NCI-H2227 treated with DMSO at 0.1 percent for 48 hours (cell line): ENCODE results near the gene EYA4.
"Not testable (repeated sequence)": the region's sequence is repeated elsewhere in the genome, so short reads cannot be mapped to it uniquely, and the experiment has no call there.

Experiments used
- DNase-seq: peaks from one replicate; lab custom pipeline; 2025; lab: John Stamatoyannopoulos, UW

EYA4 gene

GRCh38 chr6:133352046-133352445 lies 110.9 kb downstream of the EYA4 start:
- no peak for DNase-seq

GRCh38 chr6:133353061-133353460 lies 111.9 kb downstream of the EYA4 start:
- DNase-seq = no peak

- DNase-seq = no peak
Measured at GRCh38 chr6:133355922-133356321, 114.8 kb downstream of the EYA4 start.

- DNase-seq = no peak
Measured at GRCh38 chr6:133358574-133359150, 117.5 kb downstream of the EYA4 start.

- DNase-seq = no peak
Measured at GRCh38 chr6:133359256-133359655, 118.1 kb downstream of the EYA4 start.

GRCh38 chr6:133359760-133360159 lies 118.6 kb downstream of the EYA4 start:
- DNase-seq = no peak

- DNase-seq = no peak
Measured at GRCh38 chr6:133360194-133360593, 119.0 kb downstream of the EYA4 start.

- no peak for DNase-seq
Measured at GRCh38 chr6:133362813-133363212, 121.7 kb downstream of the EYA4 start.

- no peak for DNase-seq
Measured at GRCh38 chr6:133368664-133369063, 127.5 kb downstream of the EYA4 start.

- DNase-seq = no peak
Measured at GRCh38 chr6:133369773-133370272, 128.7 kb downstream of the EYA4 start.

GRCh38 chr6:133376743-133377142 lies 135.6 kb downstream of the EYA4 start:
- DNase-seq = no peak

GRCh38 chr6:133377219-133377618 lies 136.1 kb downstream of the EYA4 start:
- DNase-seq = no peak

GRCh38 chr6:133380047-133380446 lies 138.9 kb downstream of the EYA4 start:
- no peak for DNase-seq

- DNase-seq = no peak
Measured at GRCh38 chr6:133380723-133381122, 139.6 kb downstream of the EYA4 start.

- no peak for DNase-seq
Measured at GRCh38 chr6:133388731-133389130, 147.6 kb downstream of the EYA4 start.

GRCh38 chr6:133390168-133390567 lies 149.0 kb downstream of the EYA4 start:
- DNase-seq = no peak

- DNase-seq = no peak
Measured at GRCh38 chr6:133392015-133392414, 150.9 kb downstream of the EYA4 start.

- no peak for DNase-seq
Measured at GRCh38 chr6:133392641-133393040, 151.5 kb downstream of the EYA4 start.

GRCh38 chr6:133393891-133394290 lies 152.7 kb downstream of the EYA4 start:
- DNase-seq = no peak

- no peak for DNase-seq
Measured at GRCh38 chr6:133394630-133395029, 153.5 kb downstream of the EYA4 start.

- DNase-seq = no peak
Measured at GRCh38 chr6:133396233-133396983, 155.3 kb downstream of the EYA4 start.

GRCh38 chr6:133396984-133397348 lies 155.8 kb downstream of the EYA4 start:
- no peak for DNase-seq

- DNase-seq = not testable (repeated sequence)
Measured at GRCh38 chr6:133397601-133398000, 156.4 kb downstream of the EYA4 start.

GRCh38 chr6:133399426-133399825 lies 158.3 kb downstream of the EYA4 start:
- no peak for DNase-seq
